PC-3 (cell line): ENCODE data around the gene GPATCH1.
"Not testable (repeated sequence)": the region's sequence is repeated elsewhere in the genome, so short reads cannot be mapped to it uniquely, and the experiment has no call there.

ENCODE experiments used
- EZH2 ChIP-seq: fragments of 300-600 bp; sonication (generic); IDR thresholded peaks from one replicate; pipeline ENCODE4 v1.6.1; 2017; ENCODE audit warnings: antibody characterized with exemption, mild to moderate bottlenecking, low read length; ENCODE audit not compliant: unreplicated experiment
- TF ChIP-seq, protein P1 (sequence below): fragments of 300-600 bp; sonication (generic); conservative IDR thresholded peaks from 2 replicates; pipeline ENCODE4 v1.5.1; 2017; ENCODE audit warnings: antibody characterized with exemption, low read depth, mild to moderate bottlenecking, low read length

- TF ChIP-seq, protein P1, sequence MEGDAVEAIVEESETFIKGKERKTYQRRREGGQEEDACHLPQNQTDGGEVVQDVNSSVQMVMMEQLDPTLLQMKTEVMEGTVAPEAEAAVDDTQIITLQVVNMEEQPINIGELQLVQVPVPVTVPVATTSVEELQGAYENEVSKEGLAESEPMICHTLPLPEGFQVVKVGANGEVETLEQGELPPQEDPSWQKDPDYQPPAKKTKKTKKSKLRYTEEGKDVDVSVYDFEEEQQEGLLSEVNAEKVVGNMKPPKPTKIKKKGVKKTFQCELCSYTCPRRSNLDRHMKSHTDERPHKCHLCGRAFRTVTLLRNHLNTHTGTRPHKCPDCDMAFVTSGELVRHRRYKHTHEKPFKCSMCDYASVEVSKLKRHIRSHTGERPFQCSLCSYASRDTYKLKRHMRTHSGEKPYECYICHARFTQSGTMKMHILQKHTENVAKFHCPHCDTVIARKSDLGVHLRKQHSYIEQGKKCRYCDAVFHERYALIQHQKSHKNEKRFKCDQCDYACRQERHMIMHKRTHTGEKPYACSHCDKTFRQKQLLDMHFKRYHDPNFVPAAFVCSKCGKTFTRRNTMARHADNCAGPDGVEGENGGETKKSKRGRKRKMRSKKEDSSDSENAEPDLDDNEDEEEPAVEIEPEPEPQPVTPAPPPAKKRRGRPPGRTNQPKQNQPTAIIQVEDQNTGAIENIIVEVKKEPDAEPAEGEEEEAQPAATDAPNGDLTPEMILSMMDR = not testable (repeated sequence)
- TF ChIP-seq EZH2 = not testable (repeated sequence)
Observed at GRCh38 chr19:33166037-33166436, 85.1 kb downstream of the GPATCH1 start.
